Vagina (tissue), 2 donors: Measurements from ENCODE around the gene ARMC6. TPM values are rescaled to one million over a fixed set of nuclear protein-coding genes. Genes with fewer than 3 reads are reported as not detected.

ENCODE experiments used
- DNase-seq, 2 donors: peaks; one replicate each; pipeline ENCODE4 v3.0.0-alpha.2; 2017; ENCODE audit errors: extremely low spot score in 2 of 2
- H3K27ac ChIP-seq: fragments of 200-600 bp; sonication (generic); one replicate; pipeline ENCODE4 v1.5.1; 2019
- H3K27me3 ChIP-seq: fragments of 200-600 bp; sonication (generic); one replicate; pipeline ENCODE4 v1.5.1; 2019
- H3K36me3 ChIP-seq, 2 donors: fragments of 200-600 bp; sonication (generic); one replicate each; pipeline ENCODE4 v1.5.1; 2017 to 2019
- H3K4me1 ChIP-seq: fragments of 200-600 bp; sonication (generic); one replicate; pipeline ENCODE4 v1.5.1; 2019
- H3K4me3 ChIP-seq, 2 donors: fragments of 200-600 bp; sonication (generic); 1 replicate in 1 of 2; 2 replicates in 1 of 2; pipeline ENCODE4 v1.5.1; 2016 to 2019
- H3K9me3 ChIP-seq: fragments of 200-600 bp; sonication (generic); one replicate; pipeline ENCODE4 v1.5.1; 2019
- POLR2A ChIP-seq, 2 donors: fragments of 450-650 bp; IDR thresholded peaks; one replicate each; pipeline ENCODE4 v1.6.1; 2017; ENCODE audit warnings: antibody characterized with exemption in 2 of 2, mild to moderate bottlenecking in 2 of 2, moderate library complexity in 2 of 2
- POLR2AphosphoS5 ChIP-seq, 2 donors: sonication (generic); formaldehyde crosslinking; IDR thresholded peaks; one replicate each; pipeline ENCODE4 v1.9.0; 2017; ENCODE audit warnings: antibody characterized with exemption in 2 of 2, mild to moderate bottlenecking in 2 of 2, low read depth in 1 of 2; ENCODE audit not compliant: insufficient read depth in 1 of 2
- intact Hi-C: fragments of 100-400 bp; cut with DNase I; formaldehyde crosslinking; loops from one replicate; pipeline ENCODE4 v1.15.1; 2023
- total RNA-seq: library from RNA; depleted of rRNA; stranded (reverse); fragments of >200 nt; gene quantifications from one replicate; pipeline ENCODE4 v1.2.3, GENCODE V29; 2016
- TF ChIP-seq, protein P1 (sequence below), 3 experiments: fragments of 450-650 bp in 2 of 3; fragments of 200-600 bp in 1 of 3; sonication (generic) in 1 of 3; IDR thresholded peaks; one replicate each; pipeline ENCODE4 v1.5.1; 2017 to 2019; ENCODE audit warnings: antibody characterized with exemption in 3 of 3, mild to moderate bottlenecking in 2 of 3, moderate library complexity in 2 of 3

The ARMC6 gene
- total RNA-seq, 1 donor from 2014 or later, result 26.5 TPM

DNA sequence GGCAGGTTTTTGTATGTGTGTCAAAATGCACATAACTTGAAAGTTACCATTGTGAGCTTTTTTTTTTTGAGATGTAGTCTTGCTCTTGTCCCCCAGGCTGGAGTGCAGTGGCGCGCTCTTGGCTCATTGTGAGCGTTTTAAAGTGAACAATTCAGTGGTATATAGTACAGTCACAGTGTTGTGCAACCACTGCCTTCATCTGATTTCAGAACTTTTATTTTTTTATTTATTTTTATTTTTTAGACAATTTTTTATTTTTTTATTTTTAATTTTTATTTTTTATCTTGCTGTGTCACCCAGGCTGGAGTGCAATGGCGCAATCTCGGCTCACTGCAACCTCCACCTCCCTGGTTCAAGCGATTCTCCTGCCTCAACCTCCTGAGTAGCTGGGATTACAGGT lies 45.4 kb downstream of the ARMC6 start:
- H3K27me3 ChIP-seq, result no peaks in the 10 kb centered on the region
- peaks cover 6% of the 10 kb centered on the region for H3K4me1 ChIP-seq
- H3K27ac ChIP-seq, result no peak overlapping the region
- TF ChIP-seq, protein P1, sequence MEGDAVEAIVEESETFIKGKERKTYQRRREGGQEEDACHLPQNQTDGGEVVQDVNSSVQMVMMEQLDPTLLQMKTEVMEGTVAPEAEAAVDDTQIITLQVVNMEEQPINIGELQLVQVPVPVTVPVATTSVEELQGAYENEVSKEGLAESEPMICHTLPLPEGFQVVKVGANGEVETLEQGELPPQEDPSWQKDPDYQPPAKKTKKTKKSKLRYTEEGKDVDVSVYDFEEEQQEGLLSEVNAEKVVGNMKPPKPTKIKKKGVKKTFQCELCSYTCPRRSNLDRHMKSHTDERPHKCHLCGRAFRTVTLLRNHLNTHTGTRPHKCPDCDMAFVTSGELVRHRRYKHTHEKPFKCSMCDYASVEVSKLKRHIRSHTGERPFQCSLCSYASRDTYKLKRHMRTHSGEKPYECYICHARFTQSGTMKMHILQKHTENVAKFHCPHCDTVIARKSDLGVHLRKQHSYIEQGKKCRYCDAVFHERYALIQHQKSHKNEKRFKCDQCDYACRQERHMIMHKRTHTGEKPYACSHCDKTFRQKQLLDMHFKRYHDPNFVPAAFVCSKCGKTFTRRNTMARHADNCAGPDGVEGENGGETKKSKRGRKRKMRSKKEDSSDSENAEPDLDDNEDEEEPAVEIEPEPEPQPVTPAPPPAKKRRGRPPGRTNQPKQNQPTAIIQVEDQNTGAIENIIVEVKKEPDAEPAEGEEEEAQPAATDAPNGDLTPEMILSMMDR (IDR thresholded peaks at IDR 0.05), result no peak
- TF ChIP-seq POLR2AphosphoS5 (IDR thresholded peaks at IDR 0.05; ENCODE audit: insufficient read depth in 1 of 2, low read depth in 1 of 2) (no peak), POLR2A (IDR thresholded peaks at IDR 0.05) (no peak)
- intact Hi-C loops, result no loop called here
- H3K36me3 ChIP-seq, result no peaks in the 10 kb centered on the region
- no peak overlapping the region for H3K4me3 ChIP-seq
- no peaks in the 10 kb centered on the region for H3K9me3 ChIP-seq
- no peak for DNase-seq

DNA sequence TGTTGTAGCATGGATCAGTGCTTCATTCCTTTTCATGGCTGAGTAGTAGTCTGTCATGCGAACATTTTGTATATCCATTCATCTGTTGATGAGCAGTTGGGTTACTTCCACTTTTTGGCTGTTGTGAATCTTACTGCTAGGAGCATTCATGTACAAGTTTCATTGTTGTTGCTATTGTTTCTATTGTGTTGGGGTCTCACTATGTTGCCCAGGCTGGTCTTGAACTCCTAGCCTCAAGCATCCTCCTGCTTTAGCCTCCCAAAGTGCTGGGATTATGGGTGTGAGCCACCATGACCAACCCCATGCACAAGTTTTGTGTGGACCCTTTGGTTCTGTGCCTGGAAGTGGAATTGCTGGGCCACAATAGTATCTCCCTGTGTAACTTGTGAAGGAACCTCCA lies 46.2 kb downstream of the ARMC6 start:
- no peaks in the 10 kb centered on the region for H3K36me3 ChIP-seq
- H3K4me1 ChIP-seq, result peaks cover 6% of the 10 kb centered on the region
- no peak for DNase-seq
- H3K27me3 ChIP-seq, result no peaks in the 10 kb centered on the region
- H3K27ac ChIP-seq, result no peak overlapping the region
- TF ChIP-seq, protein P1 (IDR thresholded peaks at IDR 0.05), result no peak
- TF ChIP-seq POLR2A (IDR thresholded peaks at IDR 0.05) (no peak), POLR2AphosphoS5 (IDR thresholded peaks at IDR 0.05; ENCODE audit: insufficient read depth in 1 of 2, low read depth in 1 of 2) (no peak)
- H3K4me3 ChIP-seq, result no peak overlapping the region
- H3K9me3 ChIP-seq, result no peaks in the 10 kb centered on the region
- intact Hi-C loops, result no loop called here

DNA sequence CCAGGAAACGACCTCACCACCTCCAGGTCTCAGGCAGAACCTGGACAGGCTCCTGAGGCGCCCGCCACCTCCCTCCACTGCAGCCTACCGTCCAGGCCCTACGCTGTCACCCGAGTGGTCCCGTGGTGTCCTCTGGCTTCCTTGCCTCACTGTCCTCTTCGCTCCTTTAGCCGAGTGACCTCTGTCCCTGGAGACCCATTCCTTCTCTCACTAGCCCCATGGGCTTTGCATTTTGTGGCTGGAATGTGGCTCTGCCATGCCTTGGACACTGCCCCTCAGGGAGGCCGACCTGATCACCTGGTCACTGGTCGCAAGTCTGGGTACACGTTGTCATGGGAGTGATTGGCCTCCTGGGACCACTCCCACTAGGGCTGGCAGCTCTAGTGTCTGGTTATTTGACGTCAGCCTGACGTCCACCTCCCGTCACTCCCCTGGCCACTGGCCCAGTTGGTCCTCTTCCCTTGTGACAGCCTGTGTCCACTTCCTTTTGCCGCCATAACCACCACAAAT lies 48.3 kb downstream of the ARMC6 start:
- Histone ChIP-seq H3K27me3 (no peaks in the 10 kb centered on the region), H3K4me1 (peaks cover 6% of the 10 kb centered on the region), H3K36me3 (no peaks in the 10 kb centered on the region), H3K27ac (no peak overlapping the region), H3K4me3 (no peak overlapping the region), H3K9me3 (no peaks in the 10 kb centered on the region)
- TF ChIP-seq, protein P1 (IDR thresholded peaks at IDR 0.05), result no peak
- TF ChIP-seq POLR2AphosphoS5 (IDR thresholded peaks at IDR 0.05; ENCODE audit: insufficient read depth in 1 of 2, low read depth in 1 of 2), result peak in 1 of 2 donors; percentile 65
- DNase-seq, result no peak
- intact Hi-C loops, result no loop called here

DNA sequence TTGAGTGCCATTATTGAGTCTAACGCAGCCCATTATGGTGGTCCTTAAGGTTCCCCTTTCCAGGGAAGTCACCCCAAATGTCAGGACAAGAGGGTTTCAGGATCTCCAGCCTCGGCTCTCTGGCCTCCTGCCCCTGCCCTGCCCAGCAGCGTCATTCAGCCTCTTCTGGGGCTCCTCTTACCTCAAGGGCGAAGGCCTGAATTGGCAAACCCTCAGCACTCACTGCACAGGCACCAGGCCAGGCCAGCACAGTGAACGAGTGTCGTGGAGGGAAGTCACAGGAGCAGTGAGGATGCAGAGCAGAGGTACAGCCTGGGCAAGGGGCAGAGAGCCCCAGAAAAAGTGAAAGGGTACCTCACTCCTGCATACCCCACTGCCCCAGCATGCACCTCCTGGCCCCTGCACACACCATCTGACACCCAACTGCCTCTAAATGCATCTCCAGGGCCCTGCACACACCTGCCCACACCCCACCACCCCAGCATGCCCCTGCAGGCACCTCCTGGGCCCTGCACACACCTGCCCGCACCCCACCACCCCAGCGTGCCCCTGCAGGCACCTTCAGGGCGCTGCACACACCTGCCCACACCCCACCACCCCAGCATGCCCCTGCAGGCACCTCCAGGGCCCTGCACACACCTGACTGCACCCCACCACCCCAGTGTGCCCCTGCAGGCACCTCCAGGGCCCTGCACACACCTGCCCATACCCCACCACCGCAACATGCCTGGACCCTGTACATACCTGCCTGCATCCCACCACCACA lies 50.2 kb downstream of the ARMC6 start:
- Histone ChIP-seq H3K4me1 (peaks cover 6% of the 10 kb centered on the region), H3K36me3 (no peaks in the 10 kb centered on the region), H3K4me3 (no peak overlapping the region), H3K9me3 (no peaks in the 10 kb centered on the region), H3K27ac (no peak overlapping the region), H3K27me3 (no peaks in the 10 kb centered on the region)
- no peak for TF ChIP-seq POLR2AphosphoS5 (IDR thresholded peaks at IDR 0.05; ENCODE audit: insufficient read depth in 1 of 2, low read depth in 1 of 2)
- TF ChIP-seq POLR2A (IDR thresholded peaks at IDR 0.05), result no peak
- TF ChIP-seq, protein P1 (IDR thresholded peaks at IDR 0.05), result no peak
- DNase-seq, result no peak
- intact Hi-C loops, result no loop called here

DNA sequence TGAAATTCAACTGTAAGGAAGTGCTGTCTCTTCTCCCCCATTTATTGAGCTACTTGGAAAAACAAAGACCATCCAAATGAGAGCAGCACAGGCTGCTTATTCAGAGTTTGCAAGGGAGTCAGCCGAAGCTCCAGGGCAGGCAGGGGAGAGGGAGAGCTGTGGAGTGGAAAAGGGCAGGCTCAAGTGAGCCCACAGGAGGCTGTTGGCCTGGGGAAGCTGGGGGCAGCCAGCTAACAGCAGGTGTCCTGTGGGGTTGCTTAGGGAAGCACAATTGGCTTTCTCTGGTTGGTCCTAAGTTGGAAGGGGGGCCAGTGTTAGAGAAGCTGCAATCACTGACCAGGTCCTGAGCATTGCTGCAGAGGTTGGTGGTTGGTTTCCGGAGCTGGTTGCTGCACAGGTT lies 54.3 kb downstream of the ARMC6 start:
- no peak for TF ChIP-seq POLR2A (IDR thresholded peaks at IDR 0.05)
- TF ChIP-seq, protein P1 (IDR thresholded peaks at IDR 0.05), result no peak
- no peak for TF ChIP-seq POLR2AphosphoS5 (IDR thresholded peaks at IDR 0.05; ENCODE audit: insufficient read depth in 1 of 2, low read depth in 1 of 2)
- no peak for DNase-seq
- H3K27me3 ChIP-seq, result no peaks in the 10 kb centered on the region

More for the DNA sequence above, 54.3 kb downstream of the ARMC6 start:
- H3K36me3 ChIP-seq, result no peaks in the 10 kb centered on the region
- H3K4me1 ChIP-seq, result peaks cover 6% of the 10 kb centered on the region
- H3K4me3 ChIP-seq, result no peak overlapping the region
- H3K9me3 ChIP-seq, result no peaks in the 10 kb centered on the region
- no peak overlapping the region for H3K27ac ChIP-seq
- intact Hi-C loops, result no loop called here
